Retinal pigment epithelial cell (primary cell): ENCODE results near the gene SEZ6.

Experiments used
- DNase-seq: peaks from one replicate; pipeline ENCODE4 v3.0.0-alpha.2; 2010; ENCODE audit warnings: low read depth
- H3K4me3 ChIP-seq: 2 replicates; pipeline ENCODE4 v1.5.1; 2011; ENCODE audit warnings: mild to moderate bottlenecking, low read length, control low read depth, moderate library complexity
- CTCF ChIP-seq: conservative IDR thresholded peaks from 2 replicates; pipeline ENCODE4 v1.5.1; 2011; ENCODE audit warnings: low read depth, low read length, control low read depth, inconsistent platforms

The SEZ6 gene

GRCh38 chr17:28920201-28920600 lies 85.6 kb downstream of the SEZ6 start:
- no peak for DNase-seq
- no peak overlapping the region for H3K4me3 ChIP-seq
- TF ChIP-seq CTCF: no peak

GRCh38 chr17:28918295-28918694 lies 87.5 kb downstream of the SEZ6 start:
- no peak for DNase-seq
- no peak overlapping the region for H3K4me3 ChIP-seq
- TF ChIP-seq CTCF: no peak

GRCh38 chr17:28917465-28917864 lies 88.4 kb downstream of the SEZ6 start:
- DNase-seq: no peak
- TF ChIP-seq CTCF: no peak
- H3K4me3 ChIP-seq: no peak overlapping the region

GRCh38 chr17:28917029-28917428 lies 88.8 kb downstream of the SEZ6 start:
- DNase-seq: no peak
- no peak for TF ChIP-seq CTCF
- no peak overlapping the region for H3K4me3 ChIP-seq

GRCh38 chr17:28916302-28916934 lies 89.4 kb downstream of the SEZ6 start:
- DNase-seq: no peak
- peak; percentile 69 for TF ChIP-seq CTCF
- H3K4me3 ChIP-seq: no peak overlapping the region

- DNase-seq: no peak
- H3K4me3 ChIP-seq: no peak overlapping the region
- TF ChIP-seq CTCF: no peak
These were observed 92.9 kb downstream of the SEZ6 start for GRCh38 chr17:28912938-28913333.

- DNase-seq: no peak
- no peak overlapping the region for H3K4me3 ChIP-seq
- peak; percentile 41 for TF ChIP-seq CTCF
These were observed 93.4 kb downstream of the SEZ6 start for GRCh38 chr17:28912281-28912937.
